Activated CD4-positive, alpha-beta memory T cell treated with anti-CD3 and anti-CD28 coated beads for 36 hours (primary cell): ENCODE data around the gene SLC34A3. TPM values are rescaled to one million over a fixed set of nuclear protein-coding genes. Genes with fewer than 3 reads are reported as not detected.

Experiments
- CTCF ChIA-PET: fragments of 350-600 bp; sonication (Branson Sonifier 250); formaldehyde crosslinking; loops from one replicate; lab custom pipeline; 2021; ENCODE audit warnings: antibody characterized with exemption, inconsistent platforms; lab: Charles Lee
- POLR2A ChIA-PET: fragments of 350-600 bp; sonication (Branson Sonifier 250); formaldehyde crosslinking; loops from one replicate; lab custom pipeline; 2021; ENCODE audit warnings: antibody characterized with exemption; lab: Charles Lee
- DNase-seq: peaks from one replicate; pipeline ENCODE4 v3.0.0-alpha.2; 2020
- H3K27ac Mint-ChIP-seq: one replicate; pipeline ENCODE4 v1.8.0; 2021; ENCODE audit warnings: mixed read lengths
- H3K27me3 Mint-ChIP-seq: one replicate; pipeline ENCODE4 v1.8.0; 2021; ENCODE audit warnings: mixed read lengths
- H3K36me3 Mint-ChIP-seq: one replicate; pipeline ENCODE4 v1.8.0; 2021; ENCODE audit warnings: mixed read lengths
- H3K4me1 Mint-ChIP-seq: one replicate; pipeline ENCODE4 v1.8.0; 2021; ENCODE audit warnings: low read depth, mixed read lengths
- H3K4me3 Mint-ChIP-seq: one replicate; pipeline ENCODE4 v1.8.0; 2021; ENCODE audit warnings: mild to moderate bottlenecking, mixed read lengths
- H3K9me3 Mint-ChIP-seq: one replicate; pipeline ENCODE4 v1.8.0; 2021; ENCODE audit warnings: mixed read lengths
- intact Hi-C: fragments of 100-400 bp; cut with micrococcal nuclease; formaldehyde crosslinking; loops from one replicate; pipeline ENCODE4 v1.15.1; 2023
- total RNA-seq, 2 experiments: library from RNA; stranded (reverse); gene quantifications; one replicate each; pipeline ENCODE4 v1.2.3, GENCODE V29; 2021

The SLC34A3 gene
- total RNA-seq, 2 experiments from 2014 or later: not detected

DNA sequence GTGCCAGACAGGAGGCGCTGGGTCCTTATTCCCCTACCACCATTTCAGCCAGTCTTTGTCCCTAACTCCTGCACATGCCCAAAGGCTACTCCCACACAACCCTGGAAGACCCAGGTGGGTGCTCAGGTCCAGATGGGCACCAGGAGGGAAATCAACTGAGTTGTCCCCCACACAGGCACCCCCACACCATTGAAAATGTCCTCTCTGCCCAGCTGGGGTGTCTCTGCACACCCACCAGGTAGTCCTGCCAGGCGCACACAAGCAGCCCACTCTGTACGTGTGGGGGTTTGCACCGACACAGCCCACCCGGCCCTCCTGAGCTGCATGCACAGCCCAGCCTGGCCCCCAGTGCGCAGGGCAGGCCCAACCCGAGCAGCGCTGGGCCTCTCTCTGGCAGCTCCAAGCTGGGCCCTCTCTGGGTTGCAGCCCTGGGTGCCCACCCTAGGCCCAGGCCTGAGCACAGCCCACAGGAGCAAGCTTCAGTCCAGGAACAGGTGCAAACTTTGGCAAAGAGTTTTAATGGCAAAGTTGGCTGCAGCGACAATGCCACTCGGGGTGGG is 10.9 kb upstream of the SLC34A3 start:
- CTCF ChIA-PET: no interaction called here
- H3K4me3 Mint-ChIP-seq: peak overlapping the region; percentile 16
- intact Hi-C loops: loop anchor here (5.0 kb wide), 1 partner anchor 428 kb away; the partner anchor contains the start of gene TMEM141
- peaks cover 3% of the 10 kb centered on the region for H3K36me3 Mint-ChIP-seq
- peaks cover 3% of the 10 kb centered on the region for H3K4me1 Mint-ChIP-seq
- no peak overlapping the region for H3K27ac Mint-ChIP-seq
- no peak for DNase-seq
- H3K27me3 Mint-ChIP-seq: no peaks in the 10 kb centered on the region
- no peaks in the 10 kb centered on the region for H3K9me3 Mint-ChIP-seq
- POLR2A ChIA-PET: interaction anchor here (0.5 to 1.7 kb wide), 3 partner anchors 31 to 133 kb away, joined by 3 to 6 read pairs (median 4); partner anchors contain the start of gene SSNA1

DNA sequence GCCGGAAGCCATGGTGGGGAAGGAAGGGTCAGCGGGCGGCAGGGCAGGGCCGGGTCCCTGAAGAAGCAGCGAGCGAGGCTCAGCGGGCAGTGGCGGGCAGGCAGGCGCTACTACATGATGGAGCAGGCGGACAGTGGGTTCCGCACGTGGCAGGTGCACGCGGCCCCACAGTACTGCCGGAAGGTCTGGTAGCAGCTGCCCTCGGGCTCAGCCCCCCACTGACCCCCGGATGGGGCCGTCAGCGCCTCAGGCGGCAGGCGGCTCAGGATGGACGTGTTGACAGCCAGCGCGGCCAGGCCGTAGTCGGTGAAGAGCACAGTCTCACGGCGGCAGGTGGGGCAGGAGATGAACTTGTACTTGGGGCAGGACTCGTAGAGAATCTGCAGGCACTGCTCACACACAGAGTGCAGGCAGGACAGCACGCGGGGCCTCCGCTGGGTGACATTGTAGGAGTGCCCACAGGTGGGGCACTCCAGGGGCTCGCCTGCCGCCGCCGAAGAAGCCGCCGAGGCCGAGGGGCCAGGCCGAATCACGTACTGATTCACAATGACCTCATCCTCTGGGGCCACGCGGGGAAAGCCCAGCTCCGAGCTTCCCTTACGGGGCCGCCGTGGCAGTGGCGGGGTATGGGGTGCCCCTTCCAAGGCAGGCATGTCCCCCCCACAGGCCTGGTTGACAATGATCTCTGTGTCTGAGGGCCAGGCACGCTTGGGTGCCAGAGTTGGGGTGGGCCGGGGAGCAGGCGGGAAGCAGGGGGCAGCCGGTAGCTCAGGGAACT is 10.2 kb upstream of the SLC34A3 start:
- intact Hi-C loops: loop anchor here (5.0 kb wide), 1 partner anchor 428 kb away; the partner anchor contains the start of gene TMEM141
- H3K4me1 Mint-ChIP-seq: peaks cover 3% of the 10 kb centered on the region
- no peak overlapping the region for H3K27ac Mint-ChIP-seq
- ChIA-PET POLR2A (interaction anchor here (0.5 to 1.7 kb wide), 3 partner anchors 32 to 134 kb away, joined by 3 to 6 read pairs (median 4); partner anchors contain the start of gene SSNA1), CTCF (no interaction called here)
- no peaks in the 10 kb centered on the region for H3K9me3 Mint-ChIP-seq
- peak overlapping the region; percentile 16 for H3K4me3 Mint-ChIP-seq
- DNase-seq: no peak
- peaks cover 2% of the 10 kb centered on the region for H3K36me3 Mint-ChIP-seq
- no peaks in the 10 kb centered on the region for H3K27me3 Mint-ChIP-seq

DNA sequence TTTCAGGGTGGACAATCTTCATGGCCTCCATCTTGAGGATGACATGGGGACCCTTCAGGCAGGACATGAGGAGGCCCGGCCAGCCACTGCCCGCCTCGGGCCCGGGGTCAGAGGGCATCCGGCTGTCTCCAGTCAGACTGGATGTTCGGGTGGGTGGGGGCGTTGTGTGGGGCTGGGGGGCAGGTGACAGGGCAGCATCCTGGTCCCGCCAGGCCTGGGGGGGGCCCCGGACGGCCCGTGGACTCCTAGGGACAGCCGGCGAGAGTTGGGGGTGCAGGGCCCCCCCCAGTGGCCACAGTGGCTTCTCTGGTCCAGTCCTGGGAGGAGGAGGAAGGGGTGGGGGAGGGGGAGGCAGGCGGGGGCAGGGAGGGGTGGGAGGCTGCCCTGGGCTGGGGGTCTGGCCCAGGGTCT is 9.6 kb upstream of the SLC34A3 start:
- POLR2A ChIA-PET: interaction anchor here (1.2 kb wide), 1 partner anchor 93 kb away, joined by 4 read pairs; no protein-coding TSS in a partner anchor
- Mint-ChIP-seq H3K4me1 (peaks cover 3% of the 10 kb centered on the region), H3K9me3 (no peaks in the 10 kb centered on the region), H3K27ac (no peak overlapping the region), H3K27me3 (no peaks in the 10 kb centered on the region), H3K36me3 (no peaks in the 10 kb centered on the region), H3K4me3 (no peak overlapping the region)
- no peak for DNase-seq
- intact Hi-C loops: loop anchor here (5.0 kb wide), 1 partner anchor 429 kb away; the partner anchor contains the start of gene TMEM141
- CTCF ChIA-PET: no interaction called here

DNA sequence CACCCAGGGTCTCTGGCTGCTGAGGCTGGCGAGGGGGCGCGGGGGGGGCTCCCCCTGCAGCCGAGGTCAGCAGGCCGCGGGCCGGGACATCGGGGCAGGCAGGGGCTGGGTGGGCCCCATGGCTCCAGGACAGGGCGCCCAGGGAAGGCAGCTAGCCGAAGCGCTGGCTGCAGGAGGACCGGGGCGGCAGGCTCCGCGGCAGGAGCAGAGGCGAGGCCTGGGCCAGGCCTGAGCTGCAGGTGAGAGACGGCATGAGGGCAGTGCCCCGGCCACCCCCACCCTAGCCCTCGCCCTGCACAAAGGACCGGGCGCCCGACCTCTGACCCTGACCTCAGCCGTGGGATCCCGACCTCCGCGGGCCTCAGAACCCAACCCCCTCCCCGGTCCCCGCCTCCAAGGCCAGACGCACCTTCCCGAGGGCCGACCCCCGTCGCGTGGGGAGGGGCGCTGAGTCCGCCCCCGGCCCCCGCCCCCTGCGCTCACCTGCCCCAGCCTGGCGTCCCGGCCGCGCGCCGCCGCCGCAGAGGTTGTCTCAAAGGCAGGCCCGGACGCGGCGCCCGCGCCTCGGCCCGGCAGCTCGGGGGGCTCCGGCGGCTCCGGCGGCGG is 9.1 kb upstream of the SLC34A3 start:
- no peaks in the 10 kb centered on the region for H3K9me3 Mint-ChIP-seq
- H3K27me3 Mint-ChIP-seq: no peaks in the 10 kb centered on the region
- no peak overlapping the region for H3K27ac Mint-ChIP-seq
- intact Hi-C loops: loop anchor here (2.0 to 5.0 kb wide), 2 partner anchors 93 to 429 kb away; partner anchors contain the start of gene TMEM141
- H3K36me3 Mint-ChIP-seq: no peaks in the 10 kb centered on the region
- ChIA-PET CTCF (interaction anchor here (1.9 to 3.7 kb wide), 2 partner anchors 18 to 32 kb away, joined by 9 to 22 read pairs; partner anchors contain the start of genes SSNA1 and TUBB4B), POLR2A (interaction anchor here (6.8 kb wide), 1 partner anchor 19 kb away, joined by 38 read pairs; the partner anchor contains the start of gene TUBB4B)
- no peak for DNase-seq
- no peak overlapping the region for H3K4me3 Mint-ChIP-seq
- H3K4me1 Mint-ChIP-seq: peaks cover 3% of the 10 kb centered on the region

DNA sequence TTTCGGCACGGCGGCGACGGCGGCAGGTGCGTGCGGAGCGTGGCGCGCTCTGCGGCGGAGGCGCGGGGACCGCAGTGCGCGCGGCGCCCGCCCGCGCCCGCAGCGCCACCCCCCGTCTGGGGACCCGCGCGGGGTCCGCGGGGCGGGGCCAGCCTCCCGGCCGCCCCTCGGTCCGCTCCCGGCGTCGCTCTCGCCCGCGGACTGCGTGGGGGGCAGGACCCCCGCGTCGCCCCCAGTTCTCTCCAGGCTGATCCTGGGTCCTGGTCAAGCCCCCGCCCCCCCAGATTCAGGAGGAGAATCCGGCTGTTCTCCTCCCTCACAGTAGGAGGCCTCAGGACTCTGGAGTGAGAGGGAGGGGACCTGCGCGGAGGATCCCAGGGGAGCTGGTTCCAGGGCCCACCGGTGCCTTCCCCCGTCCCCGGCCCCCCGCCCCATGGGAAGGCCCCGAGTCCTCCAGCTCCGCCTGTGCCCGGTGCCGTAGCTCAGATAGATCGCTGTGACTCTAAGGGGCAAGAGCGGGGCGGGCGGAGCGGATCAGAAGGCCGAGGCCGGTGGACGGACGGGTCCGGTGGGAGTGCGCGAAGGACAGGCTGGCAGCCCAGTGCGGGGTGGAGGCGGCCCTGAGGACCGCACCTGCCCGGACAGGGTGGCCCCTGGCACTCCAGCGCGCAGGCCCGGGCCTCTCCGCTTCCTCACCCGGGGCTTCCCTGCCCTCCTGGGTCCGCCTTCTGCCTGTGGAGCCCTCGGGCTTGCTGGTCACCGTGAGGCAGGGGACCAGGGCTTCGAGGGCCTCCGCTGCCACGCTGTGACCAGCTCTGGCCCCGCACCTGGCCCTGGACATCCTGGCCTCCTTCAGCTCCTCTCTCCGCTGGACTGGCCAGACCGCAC is 8.3 kb upstream of the SLC34A3 start, which contains the start of gene RNF208:
RNF208 (minus strand) TSS at position 51 of the 888 bp plus-strand sequence. CDS start 1,028 bp downstream, outside the sequence.
- ChIA-PET POLR2A (interaction anchor here (0.5 to 6.8 kb wide), 12 partner anchors 17 to 136 kb away, joined by 3 to 38 read pairs (median 6); partner anchors contain the start of genes ANAPC2, MAN1B1, SSNA1 and TPRN), CTCF (interaction anchor here (0.9 to 6.6 kb wide), 8 partner anchors 14 to 127 kb away, joined by 3 to 54 read pairs (median 8); partner anchors contain the start of genes SSNA1 and TUBB4B)
- intact Hi-C loops: loop anchor here (1.0 to 5.0 kb wide), 9 partner anchors 17 to 739 kb away; partner anchors contain the start of genes ANAPC2, MAN1B1, NDOR1 and SEC16A
- Mint-ChIP-seq H3K4me3 (peak within 1 kb of the TSS; percentile 73), H3K4me1 (peaks cover 3% of the 10 kb centered on the region), H3K36me3 (no peaks in the 10 kb centered on the region), H3K9me3 (no peaks in the 10 kb centered on the region), H3K27ac (peak within 1 kb of the TSS; percentile 58), H3K27me3 (no peaks in the 10 kb centered on the region)
- no peak for DNase-seq

DNA sequence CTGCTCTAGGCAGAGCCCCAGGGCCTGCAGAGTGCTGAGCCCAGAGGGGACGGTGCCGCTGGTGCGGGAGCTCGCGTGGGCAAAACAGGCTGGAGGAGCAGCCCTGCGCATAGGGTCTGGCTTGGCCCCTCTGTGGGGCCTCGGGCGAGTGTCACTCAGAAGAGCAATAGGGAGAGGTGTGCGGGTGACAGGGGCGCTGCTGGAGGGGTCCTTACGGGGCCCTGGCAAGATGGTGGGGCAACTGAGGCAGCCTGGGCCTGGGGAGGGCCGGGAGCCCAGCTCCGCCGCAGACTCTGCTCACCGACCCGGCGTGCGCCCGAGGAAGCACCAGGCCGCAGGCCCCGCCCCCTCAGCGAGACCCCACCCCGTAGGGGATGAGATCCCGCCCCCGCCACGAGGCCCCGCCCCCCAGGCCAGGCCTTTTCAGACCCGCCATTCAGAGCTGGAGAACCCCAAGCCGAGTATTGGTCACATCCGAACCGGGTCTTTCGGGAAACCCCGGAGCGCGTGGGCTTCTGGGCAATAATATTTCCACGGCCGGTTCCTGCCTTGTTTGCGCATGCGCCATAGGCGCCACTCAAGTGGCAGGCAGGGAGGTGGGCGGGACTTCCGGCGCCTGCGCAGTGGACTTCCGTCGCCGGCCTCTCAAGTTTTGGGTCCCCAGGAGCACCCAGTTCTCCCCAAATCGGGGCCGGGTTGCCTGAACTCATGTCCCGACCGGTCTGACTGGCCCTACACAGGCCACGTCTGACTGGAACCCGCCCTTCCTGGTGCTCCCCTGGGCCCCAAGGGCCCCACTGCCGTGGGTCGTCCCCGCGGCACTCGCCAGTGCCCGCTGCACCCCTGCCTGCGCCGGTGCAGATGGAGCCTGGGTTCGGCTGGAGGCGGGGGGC is 7.4 kb upstream of the SLC34A3 start:
- Mint-ChIP-seq H3K4me1 (peaks cover 5% of the 10 kb centered on the region), H3K9me3 (no peaks in the 10 kb centered on the region), H3K27ac (peak overlapping the region; percentile 58), H3K4me3 (peak overlapping the region; percentile 73), H3K27me3 (peaks cover 2% of the 10 kb centered on the region), H3K36me3 (no peaks in the 10 kb centered on the region)
- ChIA-PET POLR2A (interaction anchor here (0.5 to 6.8 kb wide), 13 partner anchors 17 to 137 kb away, joined by 3 to 38 read pairs (median 6); partner anchors contain the start of genes ANAPC2, MAN1B1, SSNA1 and TPRN), CTCF (interaction anchor here (0.9 to 6.6 kb wide), 10 partner anchors 13 to 128 kb away, joined by 3 to 54 read pairs (median 6); partner anchors contain the start of genes SSNA1 and TUBB4B)
- DNase-seq: peak; percentile 99
- intact Hi-C loops: loop anchor here (1.0 to 5.0 kb wide), 9 partner anchors 17 to 740 kb away; partner anchors contain the start of genes ANAPC2, MAN1B1, NDOR1 and SEC16A

DNA sequence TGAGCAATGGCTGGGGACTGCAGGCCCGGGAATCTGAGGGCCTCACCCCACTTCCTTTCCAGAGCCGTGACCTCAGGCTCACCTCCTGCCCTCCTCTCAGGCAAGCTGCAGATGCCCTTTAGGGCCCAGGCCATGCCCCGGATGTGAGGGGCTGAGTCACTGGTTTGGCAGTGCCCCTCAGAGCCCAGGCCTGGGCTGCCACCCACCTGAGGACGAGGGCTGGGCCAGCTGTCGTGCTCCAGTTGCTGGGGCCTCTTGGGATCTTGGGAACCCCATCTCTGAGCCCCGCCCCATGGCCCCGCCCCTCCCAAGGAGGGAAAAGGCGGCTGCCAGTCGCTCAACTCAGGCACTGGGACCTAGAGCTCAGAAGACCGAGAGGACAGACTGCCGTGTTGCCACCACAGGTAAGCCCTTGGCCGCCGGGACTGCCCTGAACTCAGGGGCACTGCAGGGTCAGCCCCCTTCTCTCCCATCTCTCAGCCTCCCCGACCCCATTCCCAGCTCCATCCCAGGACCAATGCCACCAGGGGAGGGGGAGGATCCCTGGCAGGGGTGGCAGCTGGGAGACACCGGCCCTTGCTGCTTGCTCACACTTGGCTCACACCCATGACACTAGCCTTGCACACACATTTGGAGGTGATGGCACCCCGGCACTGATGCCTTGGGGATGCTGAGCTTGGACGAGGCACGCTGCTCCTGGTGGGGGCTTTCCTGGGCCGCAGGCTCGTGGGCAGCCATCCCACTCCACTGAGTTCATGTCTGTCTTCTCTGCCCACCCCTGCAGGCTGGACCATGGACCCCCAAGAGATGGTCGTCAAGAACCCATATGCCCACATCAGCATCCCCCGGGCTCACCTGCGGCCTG is 5.6 kb upstream of the SLC34A3 start, which contains the start of gene CYSRT1:
CYSRT1 (plus strand) TSS at position 345 of the 865 bp plus-strand sequence; CDS start at position 793, 448 bp downstream.
- Mint-ChIP-seq H3K9me3 (no peaks in the 10 kb centered on the region), H3K27ac (peak within 1 kb of the TSS; percentile 56), H3K4me3 (peak within 1 kb of the TSS; percentile 73), H3K36me3 (no peaks in the 10 kb centered on the region), H3K4me1 (peaks cover 5% of the 10 kb centered on the region), H3K27me3 (peaks cover 2% of the 10 kb centered on the region)
- ChIA-PET CTCF (interaction anchor here (0.9 to 6.6 kb wide), 6 partner anchors 11 to 195 kb away, joined by 3 to 54 read pairs (median 10); partner anchors contain the start of gene TUBB4B), POLR2A (interaction anchor here (0.6 to 6.8 kb wide), 4 partner anchors 16 to 37 kb away, joined by 3 to 38 read pairs (median 3); partner anchors contain the start of genes SSNA1, TPRN and TUBB4B)
- DNase-seq: peak; percentile 61
- intact Hi-C loops: loop anchor here (5.0 kb wide), 1 partner anchor 433 kb away; the partner anchor contains the start of gene TMEM141

DNA sequence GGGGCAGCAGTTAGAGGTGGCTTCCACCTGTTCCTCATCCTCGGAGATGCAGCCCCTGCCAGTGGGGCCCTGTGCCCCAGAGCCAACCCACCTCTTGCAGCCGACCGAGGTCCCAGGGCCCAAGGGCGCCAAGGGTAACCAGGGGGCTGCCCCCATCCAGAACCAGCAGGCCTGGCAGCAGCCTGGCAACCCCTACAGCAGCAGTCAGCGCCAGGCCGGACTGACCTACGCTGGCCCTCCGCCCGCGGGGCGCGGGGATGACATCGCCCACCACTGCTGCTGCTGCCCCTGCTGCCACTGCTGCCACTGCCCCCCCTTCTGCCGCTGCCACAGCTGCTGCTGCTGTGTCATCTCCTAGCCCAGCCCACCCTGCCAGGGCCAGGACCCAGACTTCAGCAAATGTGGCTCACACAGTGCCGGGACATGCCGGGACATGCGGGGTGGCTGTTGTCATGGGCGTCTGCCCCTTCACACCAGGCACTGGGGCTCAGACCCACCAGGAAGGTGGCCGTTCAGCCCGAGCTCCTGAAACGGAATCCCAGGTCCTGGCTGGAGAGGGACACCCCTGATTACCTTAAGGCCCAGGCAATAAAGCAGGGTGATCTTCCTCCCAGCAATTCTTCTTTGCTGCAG is 4.9 kb upstream of the SLC34A3 start:
- no peak overlapping the region for H3K4me3 Mint-ChIP-seq
- H3K27me3 Mint-ChIP-seq: peaks cover 5% of the 10 kb centered on the region
- ChIA-PET POLR2A (interaction anchor here (0.6 to 6.8 kb wide), 4 partner anchors 15 to 38 kb away, joined by 3 to 38 read pairs (median 3); partner anchors contain the start of genes SSNA1, TPRN and TUBB4B), CTCF (interaction anchor here (0.6 to 6.6 kb wide), 9 partner anchors 11 to 196 kb away, joined by 3 to 54 read pairs (median 10); partner anchors contain the start of genes DPP7 and SSNA1)
- no peak overlapping the region for H3K27ac Mint-ChIP-seq
- H3K9me3 Mint-ChIP-seq: no peaks in the 10 kb centered on the region
- H3K4me1 Mint-ChIP-seq: peaks cover 5% of the 10 kb centered on the region
- intact Hi-C loops: no loop called here
- H3K36me3 Mint-ChIP-seq: no peaks in the 10 kb centered on the region
- no peak for DNase-seq
